NCI-H82 treated with DMSO at 0.1 percent for 48 hours (cell line): ENCODE results near the gene SOX2.

Source experiments
- DNase-seq: peaks from one replicate; lab custom pipeline; 2025; ENCODE audit not compliant: unreplicated experiment; lab: John Stamatoyannopoulos, UW

Gene SOX2

DNA sequence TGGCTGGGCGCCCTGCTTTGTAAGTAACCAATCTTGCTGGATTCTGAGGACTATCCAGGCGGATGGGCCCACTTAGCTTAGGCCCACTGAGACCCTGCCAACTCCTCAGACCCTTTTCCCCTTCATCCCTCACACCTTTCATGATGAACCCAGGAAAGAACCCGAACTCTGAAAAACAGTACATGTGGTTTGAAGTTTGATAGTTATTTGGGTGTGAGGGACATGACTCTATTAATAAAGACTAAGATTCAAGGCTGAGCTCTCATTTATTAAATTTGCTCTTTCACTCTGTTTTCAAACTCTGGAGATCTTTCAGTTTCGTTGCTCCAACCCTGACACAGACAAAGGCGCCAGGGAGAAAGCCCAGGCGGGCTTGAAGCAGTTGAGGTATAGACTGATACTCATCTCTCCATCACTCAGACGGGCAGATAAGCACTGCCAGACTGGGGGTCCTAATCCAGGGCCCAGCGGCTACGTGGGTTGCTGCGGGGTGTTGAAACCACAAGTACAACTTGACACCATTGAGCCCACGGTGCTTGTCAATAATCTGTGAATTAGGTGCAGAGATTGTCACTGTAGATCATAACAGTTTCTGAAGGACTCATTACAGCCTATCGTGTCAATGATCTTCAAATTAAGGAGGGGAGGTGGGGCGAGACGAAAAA lies 7.2 kb upstream of the SOX2 start:
- no peak for DNase-seq

DNA sequence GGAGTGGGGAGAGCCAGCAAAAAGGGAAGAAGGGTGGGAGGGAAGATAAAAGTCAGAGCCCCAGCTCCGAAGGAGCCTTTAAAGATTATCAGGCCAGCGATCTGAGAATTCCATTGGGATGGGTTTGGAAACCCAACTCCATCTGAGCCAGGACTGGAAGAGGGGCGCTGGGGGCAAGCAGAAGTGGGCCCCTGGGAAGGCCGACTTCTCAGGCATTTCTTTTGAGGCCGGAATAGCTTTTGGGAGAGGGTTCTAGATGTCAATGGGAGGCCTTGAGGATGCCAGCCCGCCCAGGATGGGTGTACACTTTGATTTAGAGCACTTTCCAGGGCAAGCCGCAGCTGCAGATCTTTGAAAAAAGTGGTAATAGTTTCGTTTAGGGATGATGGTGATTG lies 6.6 kb upstream of the SOX2 start:
- no peak for DNase-seq

DNA sequence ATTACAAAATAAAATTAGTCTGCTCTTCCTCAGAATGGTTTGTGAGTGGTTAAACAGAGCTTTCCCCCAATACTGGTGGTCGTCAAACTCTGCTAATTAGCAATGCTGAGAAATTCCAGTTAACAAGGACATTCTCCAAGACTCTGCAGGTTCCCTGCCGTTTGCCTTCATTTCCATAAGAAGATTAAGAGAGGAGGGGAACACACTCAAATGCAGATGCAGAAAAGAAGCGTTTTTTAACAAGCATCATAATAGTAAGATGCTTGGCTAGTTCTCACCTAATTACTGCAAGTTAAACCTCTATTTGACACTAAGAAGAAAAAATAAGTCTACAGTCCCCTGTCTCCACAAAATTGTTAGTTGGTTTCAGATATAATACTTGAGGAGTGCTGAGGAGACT lies 3.7 kb upstream of the SOX2 start:
- no peak for DNase-seq

DNA sequence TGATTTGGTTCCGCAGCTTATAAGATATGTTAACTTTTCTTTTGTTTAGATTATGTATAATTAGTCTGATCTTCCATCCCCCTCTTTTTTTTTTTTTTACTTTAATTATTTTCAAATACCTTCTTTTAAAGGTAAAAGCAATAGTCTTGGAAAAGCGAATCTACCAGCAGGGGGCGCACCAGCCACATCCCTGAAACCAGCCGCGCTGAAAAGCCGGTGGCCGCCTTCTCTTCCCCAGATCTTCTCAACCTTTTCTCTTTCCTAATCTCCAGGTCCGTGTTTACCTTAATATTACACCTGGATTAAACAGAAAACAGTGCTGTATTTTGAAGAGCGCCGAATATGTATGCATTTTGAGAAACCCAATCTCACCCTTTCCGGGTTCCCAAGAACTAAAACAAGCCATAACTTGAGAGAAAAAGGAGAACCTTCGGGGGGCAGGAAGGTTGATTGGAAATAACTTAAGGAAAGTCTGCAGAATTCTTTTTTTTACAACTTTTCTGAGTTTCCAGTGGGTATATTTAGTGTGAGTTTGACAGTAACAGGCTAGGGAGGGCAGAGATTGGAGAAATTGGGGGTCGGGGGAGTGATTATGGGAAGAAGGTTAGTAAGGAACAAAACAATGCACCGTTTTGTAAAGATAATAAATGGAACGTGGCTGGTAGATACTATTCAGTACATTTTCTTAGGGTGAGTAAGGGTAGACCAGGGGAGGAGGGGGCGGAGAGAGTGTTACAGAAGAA lies 2.0 kb upstream of the SOX2 start:
- DNase-seq = peak; percentile 49

DNA sequence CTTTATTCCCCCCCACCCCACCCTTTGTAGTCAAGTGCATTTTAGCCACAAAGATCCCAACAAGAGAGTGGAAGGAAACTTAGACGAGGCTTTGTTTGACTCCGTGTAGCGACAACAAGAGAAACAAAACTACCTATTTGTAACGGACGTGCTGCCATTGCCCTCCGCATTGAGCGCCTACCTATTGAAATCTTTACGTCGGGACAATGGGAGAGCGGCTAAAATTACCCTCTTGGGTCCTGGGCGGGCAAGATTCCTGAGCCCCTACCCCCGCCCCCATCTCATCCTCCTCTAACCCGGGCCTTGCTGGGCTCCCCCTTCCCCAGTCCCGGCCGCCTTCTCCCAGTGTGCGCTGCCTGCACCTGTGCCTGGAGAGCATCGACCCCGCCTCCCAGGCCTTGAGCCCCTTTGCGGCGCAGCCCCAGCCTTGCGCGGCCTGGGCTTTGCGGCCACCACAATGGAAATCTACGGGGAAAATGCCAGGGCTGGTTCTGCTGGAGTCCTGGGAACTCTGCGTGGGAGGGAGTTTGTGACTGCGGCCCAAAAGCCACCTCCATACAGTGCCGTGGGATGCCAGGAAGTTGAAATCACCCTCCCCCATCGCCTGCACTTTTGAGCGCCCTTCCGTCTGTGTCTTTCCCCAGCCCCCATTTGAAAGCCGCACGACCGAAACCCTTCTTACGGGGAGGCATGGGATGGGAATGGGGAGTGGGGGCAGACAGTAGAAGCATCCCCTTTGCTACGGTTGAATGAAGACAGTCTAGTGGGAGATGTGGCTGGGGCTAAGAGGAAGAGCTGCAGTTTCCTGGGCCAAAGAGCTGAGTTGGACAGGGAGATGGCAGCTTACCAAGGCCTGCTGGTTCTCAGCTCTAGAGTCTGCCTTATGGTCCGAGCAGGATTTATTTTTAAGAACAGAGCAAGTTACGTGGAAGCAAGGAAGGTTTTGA lies 1.1 kb upstream of the SOX2 start:
- DNase-seq = no peak

DNA sequence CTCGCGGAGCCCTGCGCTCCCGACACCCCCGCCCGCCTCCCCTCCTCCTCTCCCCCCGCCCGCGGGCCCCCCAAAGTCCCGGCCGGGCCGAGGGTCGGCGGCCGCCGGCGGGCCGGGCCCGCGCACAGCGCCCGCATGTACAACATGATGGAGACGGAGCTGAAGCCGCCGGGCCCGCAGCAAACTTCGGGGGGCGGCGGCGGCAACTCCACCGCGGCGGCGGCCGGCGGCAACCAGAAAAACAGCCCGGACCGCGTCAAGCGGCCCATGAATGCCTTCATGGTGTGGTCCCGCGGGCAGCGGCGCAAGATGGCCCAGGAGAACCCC lies 464 bp downstream of the SOX2 start:
- no peak for DNase-seq

DNA sequence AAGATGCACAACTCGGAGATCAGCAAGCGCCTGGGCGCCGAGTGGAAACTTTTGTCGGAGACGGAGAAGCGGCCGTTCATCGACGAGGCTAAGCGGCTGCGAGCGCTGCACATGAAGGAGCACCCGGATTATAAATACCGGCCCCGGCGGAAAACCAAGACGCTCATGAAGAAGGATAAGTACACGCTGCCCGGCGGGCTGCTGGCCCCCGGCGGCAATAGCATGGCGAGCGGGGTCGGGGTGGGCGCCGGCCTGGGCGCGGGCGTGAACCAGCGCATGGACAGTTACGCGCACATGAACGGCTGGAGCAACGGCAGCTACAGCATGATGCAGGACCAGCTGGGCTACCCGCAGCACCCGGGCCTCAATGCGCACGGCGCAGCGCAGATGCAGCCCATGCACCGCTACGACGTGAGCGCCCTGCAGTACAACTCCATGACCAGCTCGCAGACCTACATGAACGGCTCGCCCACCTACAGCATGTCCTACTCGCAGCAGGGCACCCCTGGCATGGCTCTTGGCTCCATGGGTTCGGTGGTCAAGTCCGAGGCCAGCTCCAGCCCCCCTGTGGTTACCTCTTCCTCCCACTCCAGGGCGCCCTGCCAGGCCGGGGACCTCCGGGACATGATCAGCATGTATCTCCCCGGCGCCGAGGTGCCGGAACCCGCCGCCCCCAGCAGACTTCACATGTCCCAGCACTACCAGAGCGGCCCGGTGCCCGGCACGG lies 991 bp downstream of the SOX2 start:
- DNase-seq = no peak

DNA sequence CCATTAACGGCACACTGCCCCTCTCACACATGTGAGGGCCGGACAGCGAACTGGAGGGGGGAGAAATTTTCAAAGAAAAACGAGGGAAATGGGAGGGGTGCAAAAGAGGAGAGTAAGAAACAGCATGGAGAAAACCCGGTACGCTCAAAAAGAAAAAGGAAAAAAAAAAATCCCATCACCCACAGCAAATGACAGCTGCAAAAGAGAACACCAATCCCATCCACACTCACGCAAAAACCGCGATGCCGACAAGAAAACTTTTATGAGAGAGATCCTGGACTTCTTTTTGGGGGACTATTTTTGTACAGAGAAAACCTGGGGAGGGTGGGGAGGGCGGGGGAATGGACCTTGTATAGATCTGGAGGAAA lies 1.5 kb downstream of the SOX2 start:
- no peak for DNase-seq

DNA sequence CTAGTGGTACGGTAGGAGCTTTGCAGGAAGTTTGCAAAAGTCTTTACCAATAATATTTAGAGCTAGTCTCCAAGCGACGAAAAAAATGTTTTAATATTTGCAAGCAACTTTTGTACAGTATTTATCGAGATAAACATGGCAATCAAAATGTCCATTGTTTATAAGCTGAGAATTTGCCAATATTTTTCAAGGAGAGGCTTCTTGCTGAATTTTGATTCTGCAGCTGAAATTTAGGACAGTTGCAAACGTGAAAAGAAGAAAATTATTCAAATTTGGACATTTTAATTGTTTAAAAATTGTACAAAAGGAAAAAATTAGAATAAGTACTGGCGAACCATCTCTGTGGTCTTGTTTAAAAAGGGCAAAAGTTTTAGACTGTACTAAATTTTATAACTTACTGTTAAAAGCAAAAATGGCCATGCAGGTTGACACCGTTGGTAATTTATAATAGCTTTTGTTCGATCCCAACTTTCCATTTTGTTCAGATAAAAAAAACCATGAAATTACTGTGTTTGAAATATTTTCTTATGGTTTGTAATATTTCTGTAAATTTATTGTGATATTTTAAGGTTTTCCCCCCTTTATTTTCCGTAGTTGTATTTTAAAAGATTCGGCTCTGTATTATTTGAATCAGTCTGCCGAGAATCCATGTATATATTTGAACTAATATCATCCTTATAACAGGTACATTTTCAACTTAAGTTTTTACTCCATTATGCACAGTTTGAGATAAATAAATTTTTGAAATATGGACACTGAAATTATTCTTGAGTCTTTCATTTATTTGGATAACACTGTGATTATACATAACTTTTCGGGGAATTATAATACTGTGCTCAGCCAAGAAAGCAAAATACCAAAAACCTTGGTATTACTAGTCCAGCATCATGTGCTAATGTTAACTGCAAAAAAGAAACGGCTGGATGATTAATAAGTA lies 2.2 kb downstream of the SOX2 start:
- DNase-seq = no peak

DNA sequence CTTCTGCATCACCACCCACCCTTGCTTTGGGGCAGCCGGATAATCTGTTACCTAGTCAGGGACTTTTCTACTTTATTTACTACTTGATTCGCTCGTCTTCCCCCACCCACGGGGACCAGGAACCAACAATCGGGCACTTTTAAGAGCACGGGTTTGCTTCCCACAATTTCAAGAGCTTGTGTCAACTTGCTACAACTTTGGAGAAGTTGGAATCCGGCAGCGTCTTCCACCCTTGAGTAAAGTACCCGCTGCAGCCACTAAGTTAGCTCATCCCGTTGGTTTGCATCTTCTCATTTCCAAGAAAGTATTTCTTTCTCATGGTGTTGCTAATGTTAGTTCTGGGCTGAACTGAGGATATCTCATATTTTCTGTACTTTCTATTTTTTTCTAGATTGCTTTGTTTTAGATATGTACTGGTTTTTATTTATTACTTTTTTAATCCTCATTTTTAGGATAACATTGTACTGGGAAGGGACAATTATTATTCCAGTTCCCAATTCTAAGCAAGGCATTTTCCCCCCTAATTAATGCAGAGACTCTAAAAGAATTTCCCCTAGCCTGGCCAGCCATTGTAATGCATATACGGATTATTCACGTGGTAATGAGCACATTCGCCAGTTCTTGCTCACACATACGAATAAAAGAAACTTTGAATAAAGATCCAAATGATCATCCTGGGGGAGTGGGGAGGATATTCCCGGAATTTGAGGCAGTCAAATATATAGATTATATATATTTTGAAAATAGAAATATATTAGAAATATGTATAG lies 4.0 kb downstream of the SOX2 start:
- no peak for DNase-seq

DNA sequence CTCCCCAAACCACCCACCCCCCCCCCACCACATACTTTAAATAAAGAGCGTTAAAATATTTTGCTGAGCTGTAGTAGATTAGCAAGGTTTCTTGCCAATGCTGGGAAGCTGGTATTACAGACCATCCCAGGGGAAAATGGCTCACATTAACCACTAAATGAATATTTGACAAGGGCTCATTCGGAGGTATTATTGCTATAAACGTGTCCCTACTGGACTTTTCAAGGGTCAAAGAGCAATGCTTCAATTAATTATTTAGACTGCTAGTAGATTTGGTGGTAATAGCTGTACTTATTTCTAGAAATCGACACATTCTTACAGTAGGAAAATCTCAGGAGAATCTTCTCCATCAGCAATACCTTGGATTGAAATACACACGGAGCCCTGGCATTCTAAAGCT lies 5.2 kb downstream of the SOX2 start:
- no peak for DNase-seq

DNA sequence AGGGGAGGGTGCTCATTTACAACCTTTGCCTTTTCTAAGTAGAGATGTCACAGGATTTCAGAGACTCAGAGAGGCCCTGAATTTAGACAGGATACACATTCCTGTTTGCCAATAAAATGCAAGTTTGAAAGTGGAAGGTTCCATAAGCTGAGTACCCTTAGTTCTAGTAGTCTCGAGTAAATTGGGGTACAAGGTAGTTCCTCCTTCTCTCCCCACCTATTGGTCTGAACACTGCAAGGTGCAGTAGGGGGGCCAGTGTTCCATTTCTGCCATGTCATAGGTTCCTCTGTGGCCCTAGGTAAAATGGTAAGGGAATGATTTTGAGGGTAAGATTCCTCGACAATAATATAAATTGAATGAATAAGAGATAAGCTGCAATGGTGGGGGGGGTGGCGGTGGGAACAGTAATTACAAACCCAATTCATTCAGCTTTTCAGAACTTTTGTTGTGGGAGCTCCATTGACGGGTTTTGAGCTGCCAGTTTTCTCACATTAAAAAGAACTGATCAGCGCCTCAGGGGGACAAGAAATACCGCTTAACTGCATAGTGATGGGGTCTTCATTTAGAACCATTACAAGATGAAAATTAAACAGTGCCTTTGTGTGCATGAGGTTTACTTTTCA lies 5.9 kb downstream of the SOX2 start:
- DNase-seq = no peak

DNA sequence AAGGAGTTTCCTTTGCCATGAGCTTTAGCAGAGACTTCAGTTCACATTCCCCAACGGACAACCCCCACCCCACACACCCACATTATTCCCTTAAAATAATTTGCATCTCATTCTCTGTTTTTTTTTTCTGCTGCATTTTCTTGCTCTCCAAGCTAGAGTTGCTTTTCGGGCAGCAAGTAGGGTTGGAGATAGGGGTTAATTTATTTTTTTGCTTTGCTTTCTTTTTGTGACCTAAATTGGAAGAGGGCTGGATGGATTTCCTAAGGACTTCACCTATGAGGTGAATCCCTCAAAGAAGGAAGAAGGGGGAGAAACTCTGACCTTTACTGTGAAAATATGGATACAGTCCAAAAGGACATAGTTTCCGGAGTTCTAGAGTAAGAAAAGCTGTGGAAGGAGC lies 6.6 kb downstream of the SOX2 start:
- no peak for DNase-seq

DNA sequence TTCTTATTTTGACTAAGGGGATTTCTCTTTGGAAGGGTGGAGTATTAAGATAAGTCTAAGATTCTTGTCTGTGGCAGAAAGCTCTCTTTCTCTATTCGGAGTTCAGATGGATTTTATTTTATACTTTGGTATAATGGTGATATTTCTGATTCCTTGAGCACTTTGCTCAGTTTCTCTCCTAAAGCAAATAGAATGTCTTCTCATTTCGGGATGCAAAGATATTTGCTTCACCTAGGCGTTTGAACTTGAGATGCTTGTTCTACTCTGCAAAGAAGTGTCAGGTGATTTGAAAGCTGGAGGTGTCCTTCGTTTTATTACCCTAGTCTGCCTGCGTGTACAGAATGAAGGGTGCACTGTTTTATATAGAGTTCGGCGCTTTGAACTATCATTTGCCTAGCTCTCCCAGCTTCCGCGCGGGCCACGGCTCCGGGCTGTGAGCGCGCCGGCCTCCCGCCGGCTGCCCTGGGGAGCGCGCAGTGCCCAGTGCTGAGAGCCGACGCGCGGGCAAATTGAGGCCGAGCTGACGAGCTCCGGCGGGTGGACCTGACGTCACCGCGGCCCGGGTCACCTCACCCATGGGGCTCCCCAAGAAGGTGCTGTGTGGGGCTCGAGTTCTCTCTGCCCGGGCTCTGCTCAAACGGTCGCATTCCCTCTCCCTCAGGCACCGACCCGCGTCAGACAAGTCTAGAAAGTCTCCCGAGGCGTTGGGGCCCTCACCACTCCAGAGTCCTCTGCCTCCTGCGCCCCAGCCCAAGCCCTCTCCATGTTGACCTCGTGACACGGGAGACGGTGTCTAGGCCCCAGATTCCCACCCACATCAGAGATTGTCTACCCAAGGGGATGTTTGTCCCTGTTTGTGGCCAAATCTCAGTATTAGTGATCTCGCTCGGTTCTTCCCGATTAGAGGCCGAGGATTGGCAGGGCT lies 7.5 kb downstream of the SOX2 start:
- DNase-seq = no peak

DNA sequence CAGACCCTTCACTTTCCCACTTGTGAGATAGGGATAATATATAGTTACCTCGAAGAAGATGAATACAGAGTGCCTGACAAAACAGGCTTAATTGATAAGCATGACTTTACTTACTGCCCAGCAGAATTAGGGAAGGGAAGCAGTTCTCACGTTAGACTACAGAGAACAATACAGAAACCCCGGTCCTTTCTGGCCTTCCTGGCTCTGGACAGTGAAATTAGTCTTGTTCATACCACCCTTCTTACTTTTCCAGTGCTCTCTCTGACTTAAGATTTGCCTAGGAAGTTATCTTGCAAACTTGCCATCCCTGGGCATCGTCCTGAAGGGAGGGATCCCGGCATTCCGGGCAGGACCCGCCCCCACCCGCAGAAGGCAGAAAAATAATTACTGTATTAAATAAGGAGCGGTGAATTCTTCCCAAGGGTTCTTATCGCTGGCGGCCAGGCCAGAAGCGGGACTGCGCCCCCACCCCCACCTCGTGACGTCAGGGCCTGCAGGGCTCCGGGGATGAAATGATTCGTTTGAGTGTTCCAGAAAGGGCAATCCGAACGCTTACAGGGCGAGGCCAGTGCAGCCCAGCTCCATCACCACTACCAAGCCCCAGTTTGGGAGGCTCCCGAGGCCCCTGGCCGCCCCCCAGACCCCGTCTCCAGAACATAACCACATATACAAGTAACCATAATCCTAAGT lies 8.4 kb downstream of the SOX2 start:
- DNase-seq = no peak

DNA sequence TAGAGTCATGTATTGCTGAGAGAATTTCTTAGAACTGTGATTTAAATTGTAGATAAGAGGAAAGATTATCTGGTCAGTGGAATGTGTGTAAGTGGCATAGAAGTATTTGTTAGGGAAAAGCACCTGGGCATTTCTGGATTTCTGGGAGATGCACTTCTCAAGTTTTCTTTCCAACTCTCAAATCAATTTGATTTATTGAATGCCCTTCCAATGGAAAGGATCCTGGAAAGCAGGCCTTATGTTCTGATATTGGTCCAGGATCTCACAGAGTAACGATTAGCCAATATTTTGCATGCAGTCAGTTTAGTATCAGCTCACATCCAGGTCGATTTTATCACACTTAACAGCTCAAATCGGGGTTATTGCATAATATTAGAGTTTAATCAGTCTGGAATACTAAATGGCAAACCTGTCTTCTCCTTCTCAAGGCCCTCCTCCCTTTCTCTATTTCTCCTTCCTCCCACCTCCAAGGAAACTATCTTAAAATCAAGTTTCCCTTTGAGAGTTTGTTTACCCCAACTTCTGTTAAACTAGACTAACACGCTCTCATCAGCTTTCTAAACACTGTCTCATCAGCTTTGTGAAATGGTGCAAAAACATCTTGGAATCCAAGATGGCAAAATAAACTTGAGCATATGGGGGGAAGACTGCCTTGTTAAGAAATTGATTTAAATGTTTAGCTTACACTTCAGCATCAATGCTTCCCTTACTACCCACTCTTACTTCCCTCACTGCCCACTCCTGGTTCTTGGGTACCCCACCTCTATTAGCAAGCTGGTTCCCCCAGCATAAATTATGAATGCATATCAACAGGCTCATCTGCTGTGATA lies 9.5 kb downstream of the SOX2 start:
- no peak for DNase-seq

DNA sequence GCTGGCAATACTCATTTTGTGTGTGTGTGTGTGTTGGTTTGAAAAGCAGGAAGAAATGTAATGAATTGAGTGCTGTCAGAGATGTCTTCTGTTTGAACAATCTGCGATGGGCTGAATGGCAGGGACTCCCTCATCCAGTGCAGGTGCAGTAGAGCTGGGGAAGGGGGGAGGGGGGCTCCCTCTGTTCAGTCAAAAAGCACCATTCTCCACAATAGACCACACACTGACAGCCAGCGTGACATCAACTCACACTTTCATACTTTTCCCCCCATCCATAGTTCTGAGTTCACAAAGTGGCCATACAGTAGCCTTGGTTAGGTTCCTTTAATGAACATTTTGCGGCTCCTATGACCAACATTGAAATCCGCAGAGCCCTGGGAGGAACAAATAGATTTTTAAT lies 10.4 kb downstream of the SOX2 start:
- no peak for DNase-seq
